SK-N-SH treated with all-trans-retinoic acid at 6 μM for 48 hours (cell line): ENCODE results near the gene RNPEP.

Experiments used
- ATAC-seq: fragments of 200-7000 bp; cut with Tn5 transposase; 3 replicates; pipeline ENCODE4 v1.9.1; 2020; ENCODE audit warnings: mild to moderate bottlenecking, moderate library complexity
- ARNTL ChIP-seq: fragments of 450-650 bp; formaldehyde crosslinking; IDR thresholded peaks from 2 replicates; pipeline ENCODE4 v1.5.0; 2020; ENCODE audit warnings: low read depth, mild to moderate bottlenecking, moderate library complexity, borderline replicate concordance
- BACH2 ChIP-seq: fragments of 250-450 bp; sonication (Bioruptor Pico); IDR thresholded peaks from 2 replicates; pipeline ENCODE4 v1.9.0; 2021; ENCODE audit warnings: mild to moderate bottlenecking, borderline replicate concordance
- ESRRG ChIP-seq: fragments of 250-450 bp; sonication (Bioruptor Pico); IDR thresholded peaks from 2 replicates; pipeline ENCODE4 v1.6.1; 2021; ENCODE audit warnings: mild to moderate bottlenecking
- OSR1 ChIP-seq: fragments of 250-450 bp; sonication (Bioruptor Pico); IDR thresholded peaks from 2 replicates; pipeline ENCODE4 v1.8.0; 2022; ENCODE audit warnings: moderate library complexity, mild to moderate bottlenecking, inconsistent platforms
- RARB ChIP-seq: fragments of 250-450 bp; sonication (Bioruptor Pico); IDR thresholded peaks from 2 replicates; pipeline ENCODE4 v1.8.0; 2021; ENCODE audit warnings: mild to moderate bottlenecking, moderate library complexity
- SNAI2 ChIP-seq: fragments of 250-450 bp; sonication (Bioruptor Pico); IDR thresholded peaks from 2 replicates; pipeline ENCODE4 v1.5.0; 2020; ENCODE audit warnings: mild to moderate bottlenecking, moderate library complexity
- TCF4 ChIP-seq: fragments of 250-450 bp; sonication (Bioruptor Pico); IDR thresholded peaks from 2 replicates; pipeline ENCODE4 v1.8.0; 2021; ENCODE audit warnings: mild to moderate bottlenecking, moderate library complexity, borderline replicate concordance
- ZC3H10 ChIP-seq: fragments of 250-450 bp; sonication (Bioruptor Pico); IDR thresholded peaks from 2 replicates; pipeline ENCODE4 v1.5.1; 2021; ENCODE audit warnings: mild to moderate bottlenecking, moderate library complexity
- ZFP3 ChIP-seq: fragments of 250-450 bp; sonication (Bioruptor Pico); IDR thresholded peaks from 2 replicates; pipeline ENCODE4 v1.5.0; 2020; ENCODE audit warnings: mild to moderate bottlenecking, moderate library complexity
- ZFP30 ChIP-seq: fragments of 450-650 bp; formaldehyde crosslinking; IDR thresholded peaks from 2 replicates; pipeline ENCODE4 v1.5.0; 2022; ENCODE audit warnings: mild to moderate bottlenecking, moderate library complexity
- ZNF565 ChIP-seq: fragments of 450-650 bp; formaldehyde crosslinking; conservative IDR thresholded peaks from 2 replicates; pipeline ENCODE4 v1.5.0; 2020; ENCODE audit warnings: low read depth, mild to moderate bottlenecking, moderate library complexity
- ZNF70 ChIP-seq: fragments of 450-650 bp; formaldehyde crosslinking; IDR thresholded peaks from 2 replicates; pipeline ENCODE4 v1.5.0; 2020; ENCODE audit warnings: mild to moderate bottlenecking, moderate library complexity
- ZNF8 ChIP-seq: fragments of 450-650 bp; formaldehyde crosslinking; IDR thresholded peaks from 2 replicates; pipeline ENCODE4 v1.5.0; 2020; ENCODE audit warnings: mild to moderate bottlenecking, moderate library complexity
- TF ChIP-seq, protein P1 (sequence below): fragments of 250-450 bp; sonication (Bioruptor Pico); IDR thresholded peaks from 2 replicates; pipeline ENCODE4 v1.5.0; 2020; ENCODE audit warnings: mild to moderate bottlenecking, moderate library complexity
- TF ChIP-seq, protein P2 (sequence below): fragments of 250-450 bp; sonication (Bioruptor Pico); IDR thresholded peaks from 2 replicates; pipeline ENCODE4 v1.5.1; 2020; ENCODE audit warnings: low read depth, mild to moderate bottlenecking, moderate library complexity
- TF ChIP-seq, protein P3 (sequence below): fragments of 250-450 bp; sonication (Bioruptor Pico); IDR thresholded peaks from 2 replicates; pipeline ENCODE4 v1.8.0; 2020; ENCODE audit warnings: mild to moderate bottlenecking, moderate library complexity, borderline replicate concordance
- TF ChIP-seq, protein P4 (sequence below): fragments of 250-450 bp; sonication (Bioruptor Pico); IDR thresholded peaks from 2 replicates; pipeline ENCODE4 v1.5.1; 2021; ENCODE audit warnings: mild to moderate bottlenecking, moderate library complexity
- TF ChIP-seq, protein P5 (sequence below): fragments of 250-450 bp; sonication (Bioruptor Pico); IDR thresholded peaks from 2 replicates; pipeline ENCODE4 v1.8.0; 2021; ENCODE audit warnings: low read depth, mild to moderate bottlenecking, moderate library complexity, borderline replicate concordance

Gene RNPEP

DNA sequence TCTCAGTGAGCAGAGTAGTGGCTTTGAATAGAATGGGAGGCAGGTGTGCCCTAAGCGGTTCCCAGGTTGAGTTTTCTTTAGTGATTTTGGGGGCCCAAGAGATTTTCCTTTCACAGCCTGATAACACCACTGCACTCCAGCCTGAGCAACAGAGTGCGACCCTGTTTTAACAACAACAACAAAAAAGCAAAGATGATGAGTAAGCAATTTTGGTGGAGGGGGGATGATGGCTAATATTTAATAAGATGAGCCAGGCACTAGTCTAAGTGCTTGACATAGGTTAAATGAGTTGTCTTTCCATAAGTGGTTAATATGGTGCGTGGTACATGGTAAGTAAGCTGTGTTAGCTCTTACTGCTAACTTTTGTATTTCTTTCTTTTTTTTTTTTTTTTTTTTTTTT is 2.0 kb downstream of the RNPEP start:
- no peak for ATAC-seq
- TF ChIP-seq SNAI2 (CRISPR knock-in tag) (no peak), TCF4 (CRISPR knock-in tag) (no peak), ESRRG (CRISPR knock-in tag) (no peak), RARB (CRISPR knock-in tag) (no peak), ZFP3 (CRISPR knock-in tag) (no peak), ZNF565 (no peak), OSR1 (CRISPR knock-in tag) (no peak)
- TF ChIP-seq, protein P1, sequence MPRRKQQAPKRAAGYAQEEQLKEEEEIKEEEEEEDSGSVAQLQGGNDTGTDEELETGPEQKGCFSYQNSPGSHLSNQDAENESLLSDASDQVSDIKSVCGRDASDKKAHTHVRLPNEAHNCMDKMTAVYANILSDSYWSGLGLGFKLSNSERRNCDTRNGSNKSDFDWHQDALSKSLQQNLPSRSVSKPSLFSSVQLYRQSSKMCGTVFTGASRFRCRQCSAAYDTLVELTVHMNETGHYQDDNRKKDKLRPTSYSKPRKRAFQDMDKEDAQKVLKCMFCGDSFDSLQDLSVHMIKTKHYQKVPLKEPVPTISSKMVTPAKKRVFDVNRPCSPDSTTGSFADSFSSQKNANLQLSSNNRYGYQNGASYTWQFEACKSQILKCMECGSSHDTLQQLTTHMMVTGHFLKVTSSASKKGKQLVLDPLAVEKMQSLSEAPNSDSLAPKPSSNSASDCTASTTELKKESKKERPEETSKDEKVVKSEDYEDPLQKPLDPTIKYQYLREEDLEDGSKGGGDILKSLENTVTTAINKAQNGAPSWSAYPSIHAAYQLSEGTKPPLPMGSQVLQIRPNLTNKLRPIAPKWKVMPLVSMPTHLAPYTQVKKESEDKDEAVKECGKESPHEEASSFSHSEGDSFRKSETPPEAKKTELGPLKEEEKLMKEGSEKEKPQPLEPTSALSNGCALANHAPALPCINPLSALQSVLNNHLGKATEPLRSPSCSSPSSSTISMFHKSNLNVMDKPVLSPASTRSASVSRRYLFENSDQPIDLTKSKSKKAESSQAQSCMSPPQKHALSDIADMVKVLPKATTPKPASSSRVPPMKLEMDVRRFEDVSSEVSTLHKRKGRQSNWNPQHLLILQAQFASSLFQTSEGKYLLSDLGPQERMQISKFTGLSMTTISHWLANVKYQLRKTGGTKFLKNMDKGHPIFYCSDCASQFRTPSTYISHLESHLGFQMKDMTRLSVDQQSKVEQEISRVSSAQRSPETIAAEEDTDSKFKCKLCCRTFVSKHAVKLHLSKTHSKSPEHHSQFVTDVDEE (CRISPR knock-in tag): no peak
- TF ChIP-seq, protein P2, sequence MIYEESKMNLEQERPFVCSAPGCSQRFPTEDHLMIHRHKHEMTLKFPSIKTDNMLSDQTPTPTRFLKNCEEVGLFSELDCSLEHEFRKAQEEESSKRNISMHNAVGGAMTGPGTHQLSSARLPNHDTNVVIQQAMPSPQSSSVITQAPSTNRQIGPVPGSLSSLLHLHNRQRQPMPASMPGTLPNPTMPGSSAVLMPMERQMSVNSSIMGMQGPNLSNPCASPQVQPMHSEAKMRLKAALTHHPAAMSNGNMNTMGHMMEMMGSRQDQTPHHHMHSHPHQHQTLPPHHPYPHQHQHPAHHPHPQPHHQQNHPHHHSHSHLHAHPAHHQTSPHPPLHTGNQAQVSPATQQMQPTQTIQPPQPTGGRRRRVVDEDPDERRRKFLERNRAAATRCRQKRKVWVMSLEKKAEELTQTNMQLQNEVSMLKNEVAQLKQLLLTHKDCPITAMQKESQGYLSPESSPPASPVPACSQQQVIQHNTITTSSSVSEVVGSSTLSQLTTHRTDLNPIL (CRISPR knock-in tag): no peak

DNA sequence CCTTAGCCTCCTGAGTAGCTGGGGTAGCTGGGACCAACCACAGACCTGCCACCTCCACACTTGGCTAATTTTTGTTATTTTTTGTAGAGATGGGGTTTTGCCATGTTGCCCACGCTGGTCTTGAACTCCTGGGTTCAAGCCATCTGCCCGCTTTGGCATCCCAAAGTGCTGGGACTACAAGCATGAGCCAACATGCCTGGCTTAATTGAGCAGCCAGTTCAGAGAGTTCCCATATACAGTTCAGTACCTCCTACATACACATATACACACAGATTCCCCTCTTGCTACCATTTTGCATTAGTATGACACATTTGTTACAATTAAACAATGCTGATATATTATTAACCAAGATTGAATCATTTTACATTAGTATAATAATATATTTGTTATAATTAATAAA is 2.9 kb downstream of the RNPEP start:
- no peak for ATAC-seq
- no peak for TF ChIP-seq ESRRG (CRISPR knock-in tag)
- TF ChIP-seq, protein P3, sequence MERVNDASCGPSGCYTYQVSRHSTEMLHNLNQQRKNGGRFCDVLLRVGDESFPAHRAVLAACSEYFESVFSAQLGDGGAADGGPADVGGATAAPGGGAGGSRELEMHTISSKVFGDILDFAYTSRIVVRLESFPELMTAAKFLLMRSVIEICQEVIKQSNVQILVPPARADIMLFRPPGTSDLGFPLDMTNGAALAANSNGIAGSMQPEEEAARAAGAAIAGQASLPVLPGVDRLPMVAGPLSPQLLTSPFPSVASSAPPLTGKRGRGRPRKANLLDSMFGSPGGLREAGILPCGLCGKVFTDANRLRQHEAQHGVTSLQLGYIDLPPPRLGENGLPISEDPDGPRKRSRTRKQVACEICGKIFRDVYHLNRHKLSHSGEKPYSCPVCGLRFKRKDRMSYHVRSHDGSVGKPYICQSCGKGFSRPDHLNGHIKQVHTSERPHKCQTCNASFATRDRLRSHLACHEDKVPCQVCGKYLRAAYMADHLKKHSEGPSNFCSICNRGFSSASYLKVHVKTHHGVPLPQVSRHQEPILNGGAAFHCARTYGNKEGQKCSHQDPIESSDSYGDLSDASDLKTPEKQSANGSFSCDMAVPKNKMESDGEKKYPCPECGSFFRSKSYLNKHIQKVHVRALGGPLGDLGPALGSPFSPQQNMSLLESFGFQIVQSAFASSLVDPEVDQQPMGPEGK (CRISPR knock-in tag): no peak
- no peak for TF ChIP-seq TCF4 (CRISPR knock-in tag)
- no peak for TF ChIP-seq ZC3H10 (CRISPR knock-in tag)
- no peak for TF ChIP-seq ZFP30 (CRISPR knock-in tag)
- TF ChIP-seq ZFP3 (CRISPR knock-in tag): no peak
- no peak for TF ChIP-seq ZNF70 (CRISPR knock-in tag)
- TF ChIP-seq RARB (CRISPR knock-in tag): no peak
- TF ChIP-seq, all 23 proteins: peak for 0

DNA sequence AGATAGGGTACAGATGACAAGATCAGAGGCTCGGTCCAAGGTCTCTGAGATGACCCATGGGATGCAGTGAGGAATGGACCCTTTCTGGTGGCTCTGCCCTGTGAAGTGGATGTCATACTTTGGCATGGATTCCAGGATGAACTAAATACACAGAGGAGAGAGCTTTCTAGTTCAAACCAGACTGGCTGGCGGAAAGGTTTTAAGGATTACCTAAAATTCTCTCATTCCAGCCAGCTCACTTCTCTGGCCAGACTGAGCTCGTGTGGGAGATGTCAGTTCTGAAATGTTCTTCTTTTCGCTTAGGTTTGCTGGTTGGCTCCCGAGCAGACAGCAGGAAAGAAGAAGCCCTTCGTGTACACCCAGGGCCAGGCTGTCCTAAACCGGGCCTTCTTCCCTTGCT is 6.2 kb downstream of the RNPEP start:
- TF ChIP-seq ARNTL (no peak), ZC3H10 (CRISPR knock-in tag) (no peak), ZNF70 (CRISPR knock-in tag) (no peak), ZNF565 (no peak), RARB (CRISPR knock-in tag) (no peak)
- no peak for ATAC-seq

DNA sequence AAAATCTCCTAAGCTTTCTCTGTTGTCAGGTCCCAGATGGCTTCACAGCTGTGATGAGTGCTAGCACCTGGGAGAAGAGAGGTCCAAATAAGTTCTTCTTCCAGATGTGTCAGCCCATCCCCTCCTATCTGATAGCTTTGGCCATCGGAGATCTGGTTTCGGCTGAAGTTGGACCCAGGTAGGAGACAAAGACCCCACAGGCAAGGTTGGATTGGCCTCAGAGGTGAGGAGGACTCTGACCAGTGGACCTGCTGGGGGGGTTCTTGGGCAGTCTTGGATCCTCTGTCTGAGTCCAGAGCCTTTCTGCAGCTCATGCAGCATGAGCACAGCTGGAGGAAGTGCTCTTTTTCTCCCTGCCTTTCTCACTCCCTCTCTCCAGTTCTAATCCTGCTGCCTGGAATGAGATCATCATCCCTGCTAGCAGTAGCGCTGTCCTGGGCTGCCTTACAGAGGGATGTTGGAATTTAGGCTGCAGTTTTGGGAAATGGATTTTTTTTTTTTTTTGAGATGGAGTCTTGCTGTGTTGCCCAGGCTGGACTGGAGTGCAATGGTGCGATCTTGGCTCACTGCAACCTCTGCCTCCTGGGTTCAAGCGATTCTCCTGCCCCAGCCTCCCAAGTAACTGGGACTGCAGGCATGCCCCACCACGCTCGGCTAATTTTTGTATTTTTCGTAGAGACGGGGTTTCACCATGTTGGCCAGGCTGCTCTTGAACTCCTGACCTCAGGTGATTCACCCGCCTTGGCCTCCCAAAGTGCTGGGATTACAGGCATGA is 7.1 kb downstream of the RNPEP start:
- no peak for ATAC-seq
- TF ChIP-seq RARB (CRISPR knock-in tag): no peak
- no peak for TF ChIP-seq ZFP30 (CRISPR knock-in tag)
- TF ChIP-seq, protein P4, sequence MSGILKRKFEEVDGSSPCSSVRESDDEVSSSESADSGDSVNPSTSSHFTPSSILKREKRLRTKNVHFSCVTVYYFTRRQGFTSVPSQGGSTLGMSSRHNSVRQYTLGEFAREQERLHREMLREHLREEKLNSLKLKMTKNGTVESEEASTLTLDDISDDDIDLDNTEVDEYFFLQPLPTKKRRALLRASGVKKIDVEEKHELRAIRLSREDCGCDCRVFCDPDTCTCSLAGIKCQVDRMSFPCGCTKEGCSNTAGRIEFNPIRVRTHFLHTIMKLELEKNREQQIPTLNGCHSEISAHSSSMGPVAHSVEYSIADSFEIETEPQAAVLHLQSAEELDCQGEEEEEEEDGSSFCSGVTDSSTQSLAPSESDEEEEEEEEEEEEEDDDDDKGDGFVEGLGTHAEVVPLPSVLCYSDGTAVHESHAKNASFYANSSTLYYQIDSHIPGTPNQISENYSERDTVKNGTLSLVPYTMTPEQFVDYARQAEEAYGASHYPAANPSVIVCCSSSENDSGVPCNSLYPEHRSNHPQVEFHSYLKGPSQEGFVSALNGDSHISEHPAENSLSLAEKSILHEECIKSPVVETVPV (CRISPR knock-in tag): no peak
- TF ChIP-seq ZNF8 (CRISPR knock-in tag): no peak
- TF ChIP-seq TCF4 (CRISPR knock-in tag): no peak
- no peak for TF ChIP-seq ARNTL
- TF ChIP-seq, protein P5, sequence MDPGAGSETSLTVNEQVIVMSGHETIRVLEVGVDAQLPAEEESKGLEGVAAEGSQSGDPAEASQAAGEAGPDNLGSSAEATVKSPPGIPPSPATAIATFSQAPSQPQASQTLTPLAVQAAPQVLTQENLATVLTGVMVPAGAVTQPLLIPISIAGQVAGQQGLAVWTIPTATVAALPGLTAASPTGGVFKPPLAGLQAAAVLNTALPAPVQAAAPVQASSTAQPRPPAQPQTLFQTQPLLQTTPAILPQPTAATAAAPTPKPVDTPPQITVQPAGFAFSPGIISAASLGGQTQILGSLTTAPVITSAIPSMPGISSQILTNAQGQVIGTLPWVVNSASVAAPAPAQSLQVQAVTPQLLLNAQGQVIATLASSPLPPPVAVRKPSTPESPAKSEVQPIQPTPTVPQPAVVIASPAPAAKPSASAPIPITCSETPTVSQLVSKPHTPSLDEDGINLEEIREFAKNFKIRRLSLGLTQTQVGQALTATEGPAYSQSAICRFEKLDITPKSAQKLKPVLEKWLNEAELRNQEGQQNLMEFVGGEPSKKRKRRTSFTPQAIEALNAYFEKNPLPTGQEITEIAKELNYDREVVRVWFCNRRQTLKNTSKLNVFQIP: no peak
- no peak for TF ChIP-seq ZNF70 (CRISPR knock-in tag)
- TF ChIP-seq BACH2: no peak
- TF ChIP-seq, protein P2 (CRISPR knock-in tag): no peak
- no peak for TF ChIP-seq OSR1 (CRISPR knock-in tag)
- TF ChIP-seq, all 23 proteins: peak for 0
